ENCODE data around the gene ARMH3. TPM values are rescaled to one million over a fixed set of nuclear protein-coding genes. Genes with fewer than 3 reads are reported as not detected.

The ARMH3 gene
- total and polyA plus RNA-seq, 10 donors: 11.6 to 37.4 (median 21.6) TPM

DNA sequence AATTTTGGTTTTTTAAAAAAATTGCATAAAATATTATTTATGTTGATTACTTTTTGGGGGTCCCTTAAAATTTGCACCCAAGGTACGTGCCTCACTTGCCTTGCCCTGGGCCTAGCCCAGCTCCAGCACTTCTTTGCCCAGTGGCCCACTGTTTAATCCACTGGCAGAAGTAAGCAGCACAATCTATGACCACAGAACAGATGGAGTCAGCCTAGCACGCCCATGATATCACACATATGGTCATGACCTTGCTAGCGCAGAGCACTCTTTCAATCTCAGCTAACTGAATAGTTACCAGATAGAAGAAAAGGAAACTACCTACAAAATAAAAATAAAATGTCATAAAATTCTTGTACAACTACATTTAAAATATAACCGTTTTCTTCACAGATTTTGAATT lies 243.4 kb downstream of the ARMH3 start:
- 73 to 83% (median 81%) methylated on average over 4 of the region's 4 CpGs for WGBS, 5 donors
- no peak for DNase-seq
- intact Hi-C loops (cut with DNase I; ENCODE audit: low total_unique reads): no loop called here
- TF ChIP-seq POLR2A (IDR thresholded peaks at IDR 0.05): no peak
- no peak for TF ChIP-seq POLR2AphosphoS5 (IDR thresholded peaks at IDR 0.05)
- TF ChIP-seq, protein P1, sequence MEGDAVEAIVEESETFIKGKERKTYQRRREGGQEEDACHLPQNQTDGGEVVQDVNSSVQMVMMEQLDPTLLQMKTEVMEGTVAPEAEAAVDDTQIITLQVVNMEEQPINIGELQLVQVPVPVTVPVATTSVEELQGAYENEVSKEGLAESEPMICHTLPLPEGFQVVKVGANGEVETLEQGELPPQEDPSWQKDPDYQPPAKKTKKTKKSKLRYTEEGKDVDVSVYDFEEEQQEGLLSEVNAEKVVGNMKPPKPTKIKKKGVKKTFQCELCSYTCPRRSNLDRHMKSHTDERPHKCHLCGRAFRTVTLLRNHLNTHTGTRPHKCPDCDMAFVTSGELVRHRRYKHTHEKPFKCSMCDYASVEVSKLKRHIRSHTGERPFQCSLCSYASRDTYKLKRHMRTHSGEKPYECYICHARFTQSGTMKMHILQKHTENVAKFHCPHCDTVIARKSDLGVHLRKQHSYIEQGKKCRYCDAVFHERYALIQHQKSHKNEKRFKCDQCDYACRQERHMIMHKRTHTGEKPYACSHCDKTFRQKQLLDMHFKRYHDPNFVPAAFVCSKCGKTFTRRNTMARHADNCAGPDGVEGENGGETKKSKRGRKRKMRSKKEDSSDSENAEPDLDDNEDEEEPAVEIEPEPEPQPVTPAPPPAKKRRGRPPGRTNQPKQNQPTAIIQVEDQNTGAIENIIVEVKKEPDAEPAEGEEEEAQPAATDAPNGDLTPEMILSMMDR (IDR thresholded peaks at IDR 0.05 in 8 of 11, conservative IDR thresholded peaks at IDR 0.05 in 3 of 11): no peak
- H3K4me1 ChIP-seq: peaks cover 23 to 96% (median 50%) of the 10 kb centered on the region in 6 donors
- no peaks in the 10 kb centered on the region for H3K27me3 ChIP-seq (replicated peaks in 1 of 7)
- H3K9me3 ChIP-seq: no peaks in the 10 kb centered on the region
- H3K27ac ChIP-seq: no peak overlapping the region
- H3K36me3 ChIP-seq: peaks cover 8 to 62% (median 51%) of the 10 kb centered on the region in 6 donors
- no peak overlapping the region for H3K4me3 ChIP-seq

DNA sequence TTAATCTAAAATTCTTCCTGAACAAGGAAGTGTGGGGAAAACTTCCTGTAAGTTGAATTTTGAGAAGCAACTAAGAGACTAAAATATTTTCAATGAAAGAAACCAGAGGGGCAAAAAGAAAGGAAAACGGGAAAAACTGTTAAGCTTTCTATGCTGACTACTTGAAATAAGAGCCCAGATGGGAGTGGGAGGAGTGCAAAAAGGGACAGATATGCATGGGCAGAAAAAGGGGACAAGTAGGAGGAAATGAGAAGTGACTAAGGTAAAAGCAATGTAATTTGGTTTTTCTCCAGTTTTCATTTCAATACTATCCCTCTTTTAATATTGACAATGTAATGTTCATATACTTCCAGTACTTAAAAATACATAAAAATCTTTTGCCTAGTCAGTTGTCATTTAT lies 248.8 kb downstream of the ARMH3 start:
- Histone ChIP-seq H3K36me3 (peaks cover 9 to 100% (median 94%) of the 10 kb centered on the region in 6 donors), H3K27me3 (replicated peaks in 1 of 7) (no peaks in the 10 kb centered on the region), H3K27ac (no peak overlapping the region), H3K4me3 (no peak overlapping the region), H3K9me3 (no peaks in the 10 kb centered on the region), H3K4me1 (peaks cover under 1 to 64% (median 14%) of the 10 kb centered on the region in 6 donors)
- TF ChIP-seq POLR2A (IDR thresholded peaks at IDR 0.05) (no peak), POLR2AphosphoS5 (IDR thresholded peaks at IDR 0.05) (no peak)
- TF ChIP-seq, protein P1 (IDR thresholded peaks at IDR 0.05 in 8 of 11, conservative IDR thresholded peaks at IDR 0.05 in 3 of 11): no peak
- DNase-seq: no peak
- intact Hi-C loops (cut with DNase I; ENCODE audit: low total_unique reads): no loop called here
- 80 to 91% (median 85%) methylated on average over 1 of the region's 1 CpG for WGBS, 5 donors

DNA sequence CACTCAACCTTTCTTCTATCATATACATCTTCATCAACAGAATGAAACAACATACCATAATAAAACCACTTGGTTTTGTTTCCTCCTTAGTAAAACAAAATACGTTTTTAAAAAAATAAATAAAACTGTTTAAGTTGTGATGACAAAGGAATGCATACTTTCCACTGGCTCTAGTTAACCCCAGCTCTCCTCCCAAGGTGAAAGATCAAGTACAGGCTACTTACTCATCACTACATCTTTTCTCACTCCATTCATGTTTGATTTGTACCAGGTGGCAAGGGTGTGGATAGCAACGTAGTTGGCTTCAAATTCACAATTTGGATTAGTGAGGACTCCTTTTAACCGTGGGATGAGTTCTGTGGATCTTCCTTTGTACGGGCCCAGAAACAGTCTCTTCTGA lies 252.5 kb downstream of the ARMH3 start:
- Histone ChIP-seq H3K36me3 (peaks cover 3 to 100% (median 98%) of the 10 kb centered on the region in 6 donors), H3K27ac (no peak overlapping the region), H3K4me1 (peaks cover 0 to 63% (median 6%) of the 10 kb centered on the region in 6 donors), H3K27me3 (replicated peaks in 1 of 7) (no peaks in the 10 kb centered on the region), H3K9me3 (no peaks in the 10 kb centered on the region), H3K4me3 (no peak overlapping the region)
- intact Hi-C loops (cut with DNase I; ENCODE audit: low total_unique reads): no loop called here
- TF ChIP-seq POLR2AphosphoS5 (IDR thresholded peaks at IDR 0.05) (no peak), POLR2A (IDR thresholded peaks at IDR 0.05) (no peak)
- TF ChIP-seq, protein P1 (IDR thresholded peaks at IDR 0.05 in 8 of 11, conservative IDR thresholded peaks at IDR 0.05 in 3 of 11): no peak
- WGBS, 5 donors: 65 to 89% (median 82%) methylated on average over 4 of the region's 4 CpGs
- no peak for DNase-seq

- Histone ChIP-seq H3K27ac (no peak overlapping the region), H3K4me3 (no peak overlapping the region), H3K4me1 (peaks cover 0 to 62% (median 5%) of the 10 kb centered on the region in 6 donors), H3K9me3 (no peaks in the 10 kb centered on the region), H3K27me3 (replicated peaks in 1 of 7) (no peaks in the 10 kb centered on the region), H3K36me3 (peaks cover 5 to 100% (median 97%) of the 10 kb centered on the region in 6 donors)
- whole genome bisulfite sequencing, 5 donors: 79 to 86% (median 82%) methylated on average over 4 of the region's 4 CpGs
- intact Hi-C loops (cut with DNase I; ENCODE audit: low total_unique reads): no loop called here
- no peak for DNase-seq
- TF ChIP-seq POLR2AphosphoS5 (IDR thresholded peaks at IDR 0.05): no peak
- no peak for TF ChIP-seq POLR2A (IDR thresholded peaks at IDR 0.05)
- TF ChIP-seq, protein P1 (IDR thresholded peaks at IDR 0.05 in 8 of 11, conservative IDR thresholded peaks at IDR 0.05 in 3 of 11): no peak
Measured at GRCh38 chr10:101797403-101798059, 258.4 kb downstream of the ARMH3 start.
